GM12875 (cell line): ENCODE data around the gene TRIM38.
A peak's percentile ranks its signal among the peaks of the same experiment; 100 is the strongest.

Source experiments
- H3K4me3 ChIP-seq: one replicate; pipeline ENCODE4 v1.5.1; 2011; ENCODE audit warnings: low read depth, low read length, control low read depth
- TF ChIP-seq, protein P1 (sequence below): IDR thresholded peaks from 2 replicates; pipeline ENCODE4 v1.5.1; 2011; ENCODE audit warnings: low read depth, mild to moderate bottlenecking, control low read depth, inconsistent platforms, low read length, moderate library complexity, borderline replicate concordance; ENCODE audit not compliant: insufficient read depth

The TRIM38 gene

DNA sequence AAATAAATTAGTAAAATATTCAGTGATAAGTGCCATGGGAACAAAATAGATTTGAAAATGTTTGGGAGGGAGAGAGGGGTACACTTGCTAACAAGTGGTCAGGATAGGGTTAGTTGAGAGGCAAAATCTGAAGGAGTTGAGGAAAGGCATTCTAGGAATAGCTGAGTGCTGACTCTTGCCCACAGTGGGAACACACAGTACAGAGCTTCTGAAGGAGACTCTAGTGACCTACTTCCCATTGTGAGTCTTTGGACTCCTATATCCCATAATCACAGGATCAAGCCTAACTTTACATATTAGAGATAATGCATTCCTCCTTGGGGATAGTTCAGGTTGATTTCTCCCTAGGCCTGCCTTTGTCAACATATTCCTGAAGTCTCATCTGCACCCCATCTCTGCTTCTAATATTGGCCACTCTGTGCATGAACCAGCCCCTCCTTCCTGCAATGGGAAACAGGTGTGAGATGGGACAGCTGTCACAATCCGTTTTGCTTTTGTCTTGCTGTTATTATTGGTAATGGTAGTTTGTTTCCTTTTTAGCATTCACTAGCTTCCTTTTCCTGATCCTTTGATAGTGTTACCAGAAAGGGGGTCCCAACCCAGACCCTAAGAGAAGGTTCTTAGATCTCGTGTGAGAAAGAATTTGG is 2.6 kb upstream of the TRIM38 start:
- H3K4me3 ChIP-seq, result no peak overlapping the region
- TF ChIP-seq, protein P1, sequence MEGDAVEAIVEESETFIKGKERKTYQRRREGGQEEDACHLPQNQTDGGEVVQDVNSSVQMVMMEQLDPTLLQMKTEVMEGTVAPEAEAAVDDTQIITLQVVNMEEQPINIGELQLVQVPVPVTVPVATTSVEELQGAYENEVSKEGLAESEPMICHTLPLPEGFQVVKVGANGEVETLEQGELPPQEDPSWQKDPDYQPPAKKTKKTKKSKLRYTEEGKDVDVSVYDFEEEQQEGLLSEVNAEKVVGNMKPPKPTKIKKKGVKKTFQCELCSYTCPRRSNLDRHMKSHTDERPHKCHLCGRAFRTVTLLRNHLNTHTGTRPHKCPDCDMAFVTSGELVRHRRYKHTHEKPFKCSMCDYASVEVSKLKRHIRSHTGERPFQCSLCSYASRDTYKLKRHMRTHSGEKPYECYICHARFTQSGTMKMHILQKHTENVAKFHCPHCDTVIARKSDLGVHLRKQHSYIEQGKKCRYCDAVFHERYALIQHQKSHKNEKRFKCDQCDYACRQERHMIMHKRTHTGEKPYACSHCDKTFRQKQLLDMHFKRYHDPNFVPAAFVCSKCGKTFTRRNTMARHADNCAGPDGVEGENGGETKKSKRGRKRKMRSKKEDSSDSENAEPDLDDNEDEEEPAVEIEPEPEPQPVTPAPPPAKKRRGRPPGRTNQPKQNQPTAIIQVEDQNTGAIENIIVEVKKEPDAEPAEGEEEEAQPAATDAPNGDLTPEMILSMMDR, result no peak

DNA sequence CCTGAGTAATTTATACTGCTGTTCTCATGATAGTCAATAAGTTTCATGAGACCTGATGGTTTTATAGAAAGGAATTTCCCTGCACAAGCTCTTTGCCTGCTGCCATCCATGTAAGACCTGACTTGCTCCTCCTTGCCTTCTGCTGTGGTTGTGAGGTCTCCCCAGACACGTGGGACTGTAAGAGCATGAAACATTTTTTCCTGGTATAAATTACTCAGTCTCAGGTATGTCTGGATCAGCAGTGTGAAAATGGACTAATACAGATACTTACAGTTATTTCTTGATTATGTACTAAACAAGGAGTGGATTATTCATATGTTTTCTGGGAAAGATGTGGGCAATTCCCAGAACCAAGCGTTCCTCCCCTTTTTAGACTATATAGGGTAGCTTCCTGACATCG is 1.9 kb upstream of the TRIM38 start:
- no peak overlapping the region for H3K4me3 ChIP-seq
- TF ChIP-seq, protein P1, result no peak

DNA sequence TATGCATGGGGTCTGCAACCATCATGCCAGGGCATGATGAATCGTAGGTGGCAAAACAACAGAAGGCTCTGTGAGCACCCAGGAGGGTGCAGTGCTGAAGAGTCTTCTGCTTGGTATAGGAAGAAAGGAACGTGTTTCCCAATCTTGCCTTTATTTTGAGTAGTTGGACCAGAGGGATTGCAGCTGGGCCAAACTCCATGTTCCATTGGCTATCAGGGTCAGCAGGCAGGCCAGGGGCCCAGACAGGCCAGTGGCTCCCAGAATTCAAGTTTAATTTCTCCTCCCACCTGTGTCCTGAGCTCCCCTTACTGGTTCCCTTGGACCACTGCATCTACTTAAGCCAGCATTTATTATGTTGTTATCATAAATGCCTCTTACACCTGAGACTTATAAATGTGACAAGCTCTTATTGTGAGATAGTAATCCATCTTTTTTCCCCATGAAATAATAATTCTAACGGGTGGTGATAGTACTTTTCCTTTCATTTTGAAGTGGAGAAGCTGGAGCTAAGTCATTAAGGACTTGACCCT is 918 bp upstream of the TRIM38 start:
- TF ChIP-seq, protein P1, result no peak
- H3K4me3 ChIP-seq, result no peak overlapping the region

DNA sequence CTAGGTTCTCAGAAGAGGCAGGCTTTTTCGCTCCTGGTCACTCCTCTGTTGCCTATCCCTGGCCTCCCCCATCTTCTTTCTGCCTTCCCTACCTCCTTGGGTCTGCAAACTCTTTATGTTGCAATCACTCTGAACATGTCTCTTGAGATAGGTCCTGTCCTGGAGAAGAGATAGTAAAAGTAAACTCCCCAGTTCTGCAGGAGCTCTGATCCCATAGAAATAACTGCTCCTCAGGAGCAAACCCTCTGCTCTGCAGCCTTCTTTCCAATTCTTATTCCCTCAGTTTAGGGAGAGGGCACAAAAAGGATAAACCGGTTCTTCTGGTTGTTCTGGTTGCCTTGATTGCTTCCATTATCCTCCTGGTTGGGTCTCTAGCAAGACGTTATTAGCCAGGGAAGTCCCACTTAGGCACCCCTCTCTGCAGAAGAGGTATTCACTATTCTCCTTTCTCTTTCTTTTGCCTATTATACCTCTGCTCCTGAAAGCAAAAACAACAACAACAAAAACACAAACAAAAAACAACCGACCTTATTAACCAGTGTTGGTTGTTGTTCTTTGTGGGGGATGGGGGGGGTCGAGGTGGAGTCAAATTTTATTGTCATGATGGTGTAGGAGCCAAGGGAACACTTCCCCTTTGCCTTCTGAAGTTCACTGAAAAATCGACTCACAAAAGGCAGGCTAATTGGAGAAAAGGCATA is 973 bp downstream of the TRIM38 start:
- TF ChIP-seq, protein P1, result no peak
- peak overlapping the region; percentile 43 for H3K4me3 ChIP-seq

DNA sequence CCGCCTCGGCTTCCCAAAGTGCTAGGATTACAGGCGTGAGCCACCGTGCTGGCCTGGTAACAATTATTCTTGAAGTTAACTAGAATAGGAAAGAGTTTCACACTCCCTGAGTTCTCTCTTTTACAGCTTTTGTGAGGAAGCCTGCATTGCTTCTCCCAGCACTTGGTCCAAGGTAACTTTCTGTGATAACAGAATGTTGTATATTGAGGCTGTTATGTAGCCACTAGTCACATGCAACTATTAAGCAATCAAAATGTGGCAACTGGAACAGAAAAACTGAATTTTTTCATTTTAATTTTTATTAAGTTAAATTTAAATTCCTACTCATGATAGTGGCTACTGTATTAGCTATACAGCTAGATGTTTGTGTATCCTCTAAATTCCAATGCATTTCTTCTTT is 2.5 kb downstream of the TRIM38 start:
- no peak overlapping the region for H3K4me3 ChIP-seq
- TF ChIP-seq, protein P1, result no peak

DNA sequence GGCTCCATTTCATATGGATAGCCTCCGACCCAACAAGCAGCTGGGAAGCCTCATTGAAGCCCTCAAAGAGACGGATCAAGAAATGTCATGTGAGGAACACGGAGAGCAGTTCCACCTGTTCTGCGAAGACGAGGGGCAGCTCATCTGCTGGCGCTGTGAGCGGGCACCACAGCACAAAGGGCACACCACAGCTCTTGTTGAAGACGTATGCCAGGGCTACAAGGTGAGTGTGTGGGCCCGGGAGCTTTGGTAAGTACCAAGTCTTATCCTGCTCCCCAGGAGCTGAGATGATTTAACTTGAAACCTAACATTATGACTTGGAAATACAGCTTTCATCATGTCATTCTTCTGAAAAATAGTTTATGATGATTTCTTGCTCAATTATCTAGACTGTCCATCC is 4.1 kb downstream of the TRIM38 start:
- TF ChIP-seq, protein P1, result no peak
- H3K4me3 ChIP-seq, result no peak overlapping the region

DNA sequence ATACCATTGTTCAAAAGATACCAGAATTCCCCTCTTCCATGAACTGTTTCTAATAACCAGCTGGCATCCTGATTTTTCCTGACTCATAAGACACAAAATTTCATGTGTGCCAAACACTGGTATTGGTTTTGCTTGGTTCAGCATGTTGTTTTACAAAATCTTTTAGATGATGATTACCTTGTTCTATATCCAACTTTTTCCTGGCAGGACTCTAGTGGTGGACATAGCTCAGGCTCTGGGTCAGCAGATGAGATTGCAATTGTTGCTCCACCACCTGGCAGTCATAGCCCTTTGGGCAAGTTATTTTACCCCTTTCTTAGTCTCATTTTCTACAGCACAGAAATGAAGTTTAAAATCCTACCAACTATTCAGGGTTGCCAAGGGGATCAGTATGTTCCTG is 6.2 kb downstream of the TRIM38 start:
- no peak overlapping the region for H3K4me3 ChIP-seq
- TF ChIP-seq, protein P1, result no peak
